ENCODE measurements around the gene PRICKLE1. TPM values are rescaled to one million over a fixed set of nuclear protein-coding genes. Genes with fewer than 3 reads are reported as not detected.

Gene PRICKLE1
- polyA plus RNA-seq, 1 experiment: 36.0 TPM

- ChIA-PET CTCF (interaction anchor here (1.2 kb wide), 1 partner anchor 818 kb away, joined by 3 read pairs; no protein-coding TSS in a partner anchor), POLR2A (no interaction called here)
- DNase-seq (ENCODE audit: low read depth, low spot score): no peak
- H3K27ac ChIP-seq (ENCODE audit: low read depth, low read length): no peak overlapping the region
- no peaks in the 10 kb centered on the region for H3K27me3 ChIP-seq (ENCODE audit: control insufficient read depth, insufficient read depth, low read length)
- H3K4me3 ChIP-seq (ENCODE audit: low read depth, low read length): no peak overlapping the region
- TF ChIP-seq, protein P1, sequence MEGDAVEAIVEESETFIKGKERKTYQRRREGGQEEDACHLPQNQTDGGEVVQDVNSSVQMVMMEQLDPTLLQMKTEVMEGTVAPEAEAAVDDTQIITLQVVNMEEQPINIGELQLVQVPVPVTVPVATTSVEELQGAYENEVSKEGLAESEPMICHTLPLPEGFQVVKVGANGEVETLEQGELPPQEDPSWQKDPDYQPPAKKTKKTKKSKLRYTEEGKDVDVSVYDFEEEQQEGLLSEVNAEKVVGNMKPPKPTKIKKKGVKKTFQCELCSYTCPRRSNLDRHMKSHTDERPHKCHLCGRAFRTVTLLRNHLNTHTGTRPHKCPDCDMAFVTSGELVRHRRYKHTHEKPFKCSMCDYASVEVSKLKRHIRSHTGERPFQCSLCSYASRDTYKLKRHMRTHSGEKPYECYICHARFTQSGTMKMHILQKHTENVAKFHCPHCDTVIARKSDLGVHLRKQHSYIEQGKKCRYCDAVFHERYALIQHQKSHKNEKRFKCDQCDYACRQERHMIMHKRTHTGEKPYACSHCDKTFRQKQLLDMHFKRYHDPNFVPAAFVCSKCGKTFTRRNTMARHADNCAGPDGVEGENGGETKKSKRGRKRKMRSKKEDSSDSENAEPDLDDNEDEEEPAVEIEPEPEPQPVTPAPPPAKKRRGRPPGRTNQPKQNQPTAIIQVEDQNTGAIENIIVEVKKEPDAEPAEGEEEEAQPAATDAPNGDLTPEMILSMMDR (IDR thresholded peaks at IDR 0.05; ENCODE audit: low read depth, low read length): no peak
- no peaks in the 10 kb centered on the region for H3K9me3 ChIP-seq (ENCODE audit: control insufficient read depth, insufficient read depth, low read length)
Measured at GRCh38 chr12:42463671-42464070, 125.9 kb downstream of the PRICKLE1 start.

DNA sequence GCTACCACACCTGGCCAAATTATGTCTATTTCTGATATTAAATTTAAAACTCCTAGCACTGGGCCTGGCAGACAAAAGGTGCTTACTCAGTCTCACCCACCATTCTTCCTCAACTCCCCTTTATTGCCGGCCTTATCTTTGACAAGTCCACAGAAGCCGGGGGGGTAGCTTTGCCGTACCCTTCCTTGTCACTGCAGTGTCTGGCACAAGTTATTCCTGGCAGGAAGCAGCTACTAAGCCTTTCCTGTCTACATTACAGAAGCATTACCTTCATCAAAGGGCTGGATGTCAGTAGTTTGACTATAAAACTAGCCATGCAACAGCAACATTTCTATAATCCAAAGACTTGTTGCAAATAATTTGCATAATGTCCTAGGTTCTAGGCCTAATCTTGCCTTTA lies 127.1 kb downstream of the PRICKLE1 start:
- H3K27ac ChIP-seq (ENCODE audit: low read depth, low read length): no peak overlapping the region
- POLR2A ChIA-PET: no interaction called here
- no peak for DNase-seq (ENCODE audit: low read depth, low spot score)
- TF ChIP-seq, protein P1 (IDR thresholded peaks at IDR 0.05; ENCODE audit: low read depth, low read length): no peak
- CTCF ChIA-PET: no interaction called here
- no peak overlapping the region for H3K4me3 ChIP-seq (ENCODE audit: low read depth, low read length)
- no peaks in the 10 kb centered on the region for H3K27me3 ChIP-seq (ENCODE audit: control insufficient read depth, insufficient read depth, low read length)
- no peaks in the 10 kb centered on the region for H3K9me3 ChIP-seq (ENCODE audit: control insufficient read depth, insufficient read depth, low read length)

DNA sequence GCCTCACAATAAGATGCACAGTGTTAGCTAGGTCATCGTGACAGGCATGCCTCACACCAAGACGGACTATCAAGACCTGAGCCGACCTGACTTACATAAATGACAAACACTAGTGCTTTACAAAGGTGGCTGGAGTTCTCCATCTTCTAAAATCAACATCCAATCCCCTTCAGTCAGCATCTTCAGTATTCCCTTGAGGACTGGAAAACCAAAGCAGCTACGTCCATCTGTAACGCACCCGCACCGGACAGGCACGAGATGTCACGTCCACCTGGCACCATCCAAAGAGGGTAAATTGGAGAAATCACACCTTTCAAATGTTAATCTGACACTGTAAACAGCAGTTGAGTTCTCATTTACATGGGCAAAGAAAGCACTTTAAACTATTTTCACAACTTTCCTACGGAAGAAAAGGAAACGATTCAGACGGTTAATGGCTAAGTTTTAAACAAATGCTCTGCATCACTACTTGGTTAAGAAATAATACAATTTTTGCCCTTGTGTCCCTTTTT lies 130.2 kb downstream of the PRICKLE1 start:
- no peak overlapping the region for H3K4me3 ChIP-seq (ENCODE audit: low read depth, low read length)
- CTCF ChIA-PET: no interaction called here
- H3K9me3 ChIP-seq (ENCODE audit: control insufficient read depth, insufficient read depth, low read length): no peaks in the 10 kb centered on the region
- POLR2A ChIA-PET: no interaction called here
- no peaks in the 10 kb centered on the region for H3K27me3 ChIP-seq (ENCODE audit: control insufficient read depth, insufficient read depth, low read length)
- no peak for DNase-seq (ENCODE audit: low read depth, low spot score)
- TF ChIP-seq, protein P1 (IDR thresholded peaks at IDR 0.05; ENCODE audit: low read depth, low read length): no peak
- H3K27ac ChIP-seq (ENCODE audit: low read depth, low read length): no peak overlapping the region

DNA sequence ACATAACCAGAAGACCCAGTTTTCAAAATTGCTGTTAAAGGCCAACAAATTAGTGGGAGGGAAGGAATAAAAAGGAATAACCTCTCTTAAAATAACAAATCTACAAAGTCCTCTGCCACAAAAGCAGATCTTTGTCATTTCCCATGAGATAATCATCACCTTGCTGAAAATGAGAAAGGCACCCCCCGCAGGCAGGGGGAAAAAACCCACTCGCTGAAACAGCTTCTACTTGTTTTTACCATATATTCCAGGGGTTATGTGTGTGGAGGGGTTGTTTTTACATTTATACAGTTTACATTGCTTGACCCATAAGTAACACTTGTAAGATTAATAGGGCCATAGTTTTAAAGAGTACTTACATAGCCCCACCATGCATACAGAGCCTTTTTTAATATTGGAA lies 131.0 kb downstream of the PRICKLE1 start:
- DNase-seq (ENCODE audit: low read depth, low spot score): no peak
- TF ChIP-seq, protein P1 (IDR thresholded peaks at IDR 0.05; ENCODE audit: low read depth, low read length): no peak
- Histone ChIP-seq H3K27me3 (ENCODE audit: control insufficient read depth, insufficient read depth, low read length) (no peaks in the 10 kb centered on the region), H3K27ac (ENCODE audit: low read depth, low read length) (no peak overlapping the region), H3K4me3 (ENCODE audit: low read depth, low read length) (no peak overlapping the region), H3K9me3 (ENCODE audit: control insufficient read depth, insufficient read depth, low read length) (no peaks in the 10 kb centered on the region; the same call in 1 of the 2 replicates)
- ChIA-PET POLR2A (no interaction called here), CTCF (interaction anchor here (0.6 kb wide), 1 partner anchor 8 kb away, joined by 3 read pairs; no protein-coding TSS in a partner anchor)

- ChIA-PET CTCF (interaction anchor here (1.0 kb wide), 1 partner anchor 9 kb away, joined by 3 read pairs; no protein-coding TSS in a partner anchor), POLR2A (interaction anchor here (0.6 kb wide), 1 partner anchor 54 kb away, joined by 6 read pairs; no protein-coding TSS in a partner anchor)
- Histone ChIP-seq H3K27me3 (ENCODE audit: control insufficient read depth, insufficient read depth, low read length) (no peaks in the 10 kb centered on the region), H3K27ac (ENCODE audit: low read depth, low read length) (no peak overlapping the region), H3K4me3 (ENCODE audit: low read depth, low read length) (no peak overlapping the region), H3K9me3 (ENCODE audit: control insufficient read depth, insufficient read depth, low read length) (no peaks in the 10 kb centered on the region; the same call in 1 of the 2 replicates)
- TF ChIP-seq, protein P1 (IDR thresholded peaks at IDR 0.05; ENCODE audit: low read depth, low read length): no peak
- DNase-seq (ENCODE audit: low read depth, low spot score): no peak
Measured at GRCh38 chr12:42450248-42450647, 139.3 kb downstream of the PRICKLE1 start.

Data from AG04450 (cell line).